Thoracic aorta (tissue), 2 donors: Measurements from ENCODE around the gene CCR9. TPM values are rescaled to one million over a fixed set of nuclear protein-coding genes. Genes with fewer than 3 reads are reported as not detected.
A peak's percentile ranks its signal among the peaks of the same experiment; 100 is the strongest.

Experiments used
- ATAC-seq: fragments of 150-250 bp; one replicate; pipeline ENCODE4 v1.8.0; 2017; ENCODE audit warnings: low read depth; ENCODE audit not compliant: insufficient number of reproducible peaks, low FRiP score
- DNase-seq: peaks from one replicate; pipeline ENCODE4 v3.0.0-alpha.2; 2020; ENCODE audit warnings: low spot score
- H3K27ac ChIP-seq, 2 donors: fragments of 200-600 bp; sonication (generic); 1 replicate in 1 of 2; 2 replicates in 1 of 2; pipeline ENCODE4 v1.5.1; 2016; ENCODE audit warnings: mild to moderate bottlenecking in 2 of 2, moderate library complexity in 2 of 2
- H3K27me3 ChIP-seq: fragments of 200-600 bp; sonication (generic); replicated peaks from 2 replicates; pipeline ENCODE4 v1.6.0; 2016; ENCODE audit warnings: mild to moderate bottlenecking; ENCODE audit not compliant: insufficient read depth
- H3K36me3 ChIP-seq: fragments of 200-600 bp; sonication (generic); one replicate; pipeline ENCODE4 v1.5.1; 2016
- H3K4me1 ChIP-seq, 2 donors: fragments of 200-600 bp; sonication (generic); 1 replicate in 1 of 2; 2 replicates in 1 of 2; pipeline versions ENCODE4 v1.5.1 to v1.6.0; 2016; ENCODE audit warnings: low read depth in 2 of 2, mild to moderate bottlenecking in 1 of 2; ENCODE audit not compliant: control insufficient read depth in 1 of 2
- H3K4me3 ChIP-seq: fragments of 200-600 bp; sonication (generic); 2 replicates; pipeline ENCODE4 v1.5.1; 2016; ENCODE audit warnings: mild to moderate bottlenecking
- H3K9me3 ChIP-seq: fragments of 200-600 bp; sonication (generic); 2 replicates; pipeline ENCODE4 v1.5.1; 2016
- CTCF ChIP-seq: fragments of 200-600 bp; sonication (generic); IDR thresholded peaks from one replicate; pipeline ENCODE4 v1.5.1; 2019; ENCODE audit warnings: antibody characterized with exemption
- total RNA-seq, 2 donors: library from RNA; depleted of rRNA; stranded (reverse); fragments of >200 nt; gene quantifications; one replicate each; pipeline versions ENCODE4 v1.1.0 to v1.2.3, GENCODE V29; 2016

The CCR9 gene
- total RNA-seq, 2 donors from 2014 or later, result not detected

GRCh38 chr3:45929042-45929679, 42.8 kb downstream of the CCR9 start:
- Histone ChIP-seq H3K27me3 (no peaks in the 10 kb centered on the region), H3K27ac (no peak overlapping the region), H3K36me3 (peaks cover 65% of the 10 kb centered on the region), H3K9me3 (no peaks in the 10 kb centered on the region), H3K4me3 (no peak overlapping the region), H3K4me1 (no peaks in the 10 kb centered on the region)
- no peak for DNase-seq
- TF ChIP-seq CTCF, result peak; percentile 33
- no peak for ATAC-seq

DNA sequence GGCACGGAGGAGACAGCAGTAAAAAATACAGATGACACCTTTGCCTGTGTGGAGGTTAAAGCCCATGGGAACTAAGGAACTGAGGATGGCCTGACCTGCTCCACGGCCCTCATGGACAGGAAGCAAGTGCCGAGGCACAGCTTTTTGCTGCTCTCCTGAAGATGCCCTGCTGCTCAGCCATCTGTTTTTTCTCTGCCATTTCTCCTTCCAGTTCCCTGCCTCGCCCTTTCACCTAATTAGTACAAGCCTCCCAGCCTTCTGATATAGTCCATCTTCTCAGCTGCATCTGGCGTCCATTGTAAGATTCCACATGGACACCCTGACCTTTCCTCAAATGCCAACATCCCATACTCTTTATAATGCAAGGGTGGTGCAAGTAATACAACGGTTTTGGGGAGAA, 45.2 kb downstream of the CCR9 start:
- no peak overlapping the region for H3K27ac ChIP-seq
- H3K4me3 ChIP-seq, result no peak overlapping the region
- H3K27me3 ChIP-seq, result no peaks in the 10 kb centered on the region
- DNase-seq, result no peak
- no peak for ATAC-seq
- H3K9me3 ChIP-seq, result no peaks in the 10 kb centered on the region
- no peak for TF ChIP-seq CTCF
- H3K4me1 ChIP-seq, result no peaks in the 10 kb centered on the region
- peaks cover 82% of the 10 kb centered on the region for H3K36me3 ChIP-seq

DNA sequence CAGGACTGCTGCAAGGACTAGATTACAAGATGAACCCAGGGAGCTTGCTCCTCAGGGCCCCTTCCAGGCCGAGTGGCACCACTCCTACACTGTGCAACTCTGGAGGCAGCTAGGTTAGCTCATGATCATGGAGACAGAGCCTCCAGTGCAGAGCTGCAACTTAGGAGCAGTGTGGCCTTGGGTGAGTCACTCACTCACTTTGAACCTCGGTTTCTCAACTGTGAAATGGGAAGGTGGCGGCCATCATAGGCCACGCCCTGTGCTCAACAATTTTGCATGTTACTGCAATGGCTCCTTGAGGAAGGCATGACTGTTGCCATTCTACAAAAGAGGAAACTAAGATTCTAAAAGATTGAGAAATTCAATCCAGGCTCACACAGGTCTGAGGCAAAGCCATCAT, 45.8 kb downstream of the CCR9 start:
- Histone ChIP-seq H3K36me3 (peaks cover 82% of the 10 kb centered on the region), H3K4me1 (no peaks in the 10 kb centered on the region), H3K27me3 (no peaks in the 10 kb centered on the region), H3K4me3 (no peak overlapping the region), H3K27ac (no peak overlapping the region), H3K9me3 (no peaks in the 10 kb centered on the region)
- DNase-seq (no peak), ATAC-seq (no peak)
- no peak for TF ChIP-seq CTCF

DNA sequence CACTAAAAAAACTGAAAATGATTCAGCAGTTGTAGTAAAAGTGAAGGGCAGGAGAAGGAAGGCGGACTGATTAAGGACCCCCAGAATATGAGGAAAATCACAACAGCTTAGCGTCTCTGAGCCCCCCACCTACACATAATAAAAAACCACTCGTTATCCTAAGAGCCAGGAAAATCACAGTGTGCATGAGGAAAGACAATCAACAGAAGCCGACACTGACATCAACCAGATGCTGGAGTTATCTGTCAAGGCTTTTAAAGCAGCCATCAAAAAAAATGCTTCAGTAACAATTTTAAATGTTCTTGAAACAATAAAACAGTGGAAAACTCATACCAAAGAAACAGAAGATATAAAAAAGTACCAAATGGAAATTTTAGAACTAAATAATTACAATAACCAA, 47.2 kb downstream of the CCR9 start:
- no peak for ATAC-seq
- peaks cover 78% of the 10 kb centered on the region for H3K36me3 ChIP-seq

DNA sequence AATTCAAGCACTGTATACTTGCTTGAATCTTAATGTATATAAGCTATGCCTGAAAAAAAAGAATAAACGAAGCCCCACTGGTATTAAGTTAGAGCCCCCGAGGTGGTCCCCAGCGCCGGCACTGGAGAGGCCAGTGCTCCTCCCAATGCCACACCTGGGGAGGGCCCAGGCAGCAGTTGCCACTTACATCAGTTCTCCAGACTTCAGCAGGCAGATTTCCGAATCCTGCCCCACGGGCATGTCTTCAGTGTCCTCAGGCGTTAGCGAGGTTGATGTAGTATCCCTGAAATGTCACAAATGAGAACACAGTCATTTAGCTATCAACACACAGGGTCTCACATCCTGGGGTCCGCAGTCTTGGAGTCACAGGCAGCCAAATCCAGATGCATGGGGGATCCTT, 49.9 kb downstream of the CCR9 start:
- no peak for TF ChIP-seq CTCF
- Histone ChIP-seq H3K27ac (no peak overlapping the region), H3K9me3 (no peaks in the 10 kb centered on the region), H3K4me1 (peaks cover 0 to 11% of the 10 kb centered on the region in 2 donors), H3K4me3 (no peak overlapping the region), H3K27me3 (no peaks in the 10 kb centered on the region), H3K36me3 (peaks cover 52% of the 10 kb centered on the region)
- ATAC-seq (no peak), DNase-seq (no peak)

More for the DNA sequence above, 47.2 kb downstream of the CCR9 start:
- TF ChIP-seq CTCF, result no peak
- no peak overlapping the region for H3K4me3 ChIP-seq
- H3K27ac ChIP-seq, result no peak overlapping the region
- H3K4me1 ChIP-seq, result no peaks in the 10 kb centered on the region
- no peak for DNase-seq
- H3K27me3 ChIP-seq, result no peaks in the 10 kb centered on the region
- H3K9me3 ChIP-seq, result no peaks in the 10 kb centered on the region
